Measurements from ENCODE around the gene IRS2. TPM values are rescaled to one million over a fixed set of nuclear protein-coding genes. Genes with fewer than 3 reads are reported as not detected.

Gene IRS2
- total RNA-seq, 4 donors from 2014 or later, result 52.6 to 114 (median 56.1) TPM

- WGBS, 2 donors, result 65 to 78% methylated on average over 5 of the region's 5 CpGs
- no peak for TF ChIP-seq CTCF (IDR thresholded peaks at IDR 0.05)
- TF ChIP-seq POLR2A (IDR thresholded peaks at IDR 0.05), result no peak
- intact Hi-C loops (cut with DNase I; ENCODE audit: low total_unique reads), result no loop called here
- no peak overlapping the region for H3K4me3 ChIP-seq (ENCODE audit: low read depth, poor library complexity, severe bottlenecking)
- DNase-seq (ENCODE audit: low spot score in 2 of 2), result no peak
Observed at GRCh38 chr13:109767023-109767422, 19.4 kb downstream of the IRS2 start.

DNA sequence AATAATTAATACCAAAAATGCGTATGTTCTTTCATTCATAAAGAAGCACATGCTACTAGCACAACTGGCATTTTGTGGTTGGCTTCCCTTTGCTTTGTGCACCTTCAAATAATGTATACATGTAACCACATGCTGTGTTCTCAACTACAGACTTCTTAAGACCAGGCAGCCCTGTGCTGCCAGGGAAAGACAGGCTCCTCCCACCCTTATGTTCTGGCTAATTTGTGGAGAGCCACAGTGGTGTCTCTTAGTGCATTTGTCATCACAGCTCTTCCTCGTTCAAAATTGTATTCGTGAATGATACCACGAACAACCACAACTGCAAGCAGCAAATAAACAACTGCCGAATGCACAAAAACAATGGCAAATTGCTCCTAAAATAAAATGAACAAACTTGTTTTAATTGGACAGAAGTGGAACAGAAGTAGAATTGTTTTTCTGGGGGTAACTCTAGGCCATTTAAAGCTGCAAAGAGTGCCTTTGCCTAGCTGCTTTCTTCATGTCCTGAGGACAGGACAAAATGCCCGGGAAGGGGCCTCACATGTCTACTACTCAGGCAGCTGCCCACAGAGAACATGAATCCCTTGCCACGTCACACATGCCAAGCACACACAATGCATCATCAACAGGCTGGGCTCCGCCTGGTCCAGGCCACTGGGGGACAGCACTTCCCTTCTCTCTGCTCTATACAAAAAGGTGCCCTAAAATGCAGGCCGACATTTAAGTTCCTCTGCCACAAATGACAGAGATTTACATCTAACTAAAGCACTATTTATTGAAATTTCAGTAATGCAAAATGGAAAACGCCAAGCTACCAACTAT, 21.7 kb downstream of the IRS2 start:
- intact Hi-C loops (cut with DNase I; ENCODE audit: low total_unique reads), result no loop called here
- no peak for TF ChIP-seq POLR2A (IDR thresholded peaks at IDR 0.05)
- no peak for TF ChIP-seq CTCF (IDR thresholded peaks at IDR 0.05)
- DNase-seq (ENCODE audit: low spot score in 2 of 2), result no peak
- 65 to 67% methylated on average over 10 of the region's 10 CpGs for WGBS, 2 donors
- H3K4me3 ChIP-seq (ENCODE audit: low read depth, poor library complexity, severe bottlenecking), result no peak overlapping the region

- no peak overlapping the region for H3K4me3 ChIP-seq (ENCODE audit: low read depth, poor library complexity, severe bottlenecking)
- intact Hi-C loops (cut with DNase I; ENCODE audit: low total_unique reads), result no loop called here
- TF ChIP-seq POLR2A (IDR thresholded peaks at IDR 0.05) (no peak), CTCF (IDR thresholded peaks at IDR 0.05) (no peak)
- no peak for DNase-seq (ENCODE audit: low spot score in 2 of 2)
- WGBS, 2 donors, result 89 to 91% methylated on average over 7 of the region's 7 CpGs
Observed at GRCh38 chr13:109764045-109764444, 22.3 kb downstream of the IRS2 start.

GRCh38 chr13:109762791-109763190, 23.6 kb downstream of the IRS2 start:
- intact Hi-C loops (cut with DNase I; ENCODE audit: low total_unique reads), result no loop called here
- no peak overlapping the region for H3K4me3 ChIP-seq (ENCODE audit: low read depth, poor library complexity, severe bottlenecking)
- no peak for DNase-seq (ENCODE audit: low spot score in 2 of 2)
- TF ChIP-seq POLR2A (IDR thresholded peaks at IDR 0.05) (no peak), CTCF (IDR thresholded peaks at IDR 0.05) (no peak)
- WGBS, 2 donors, result 95% methylated on average over 6 of the region's 6 CpGs

DNA sequence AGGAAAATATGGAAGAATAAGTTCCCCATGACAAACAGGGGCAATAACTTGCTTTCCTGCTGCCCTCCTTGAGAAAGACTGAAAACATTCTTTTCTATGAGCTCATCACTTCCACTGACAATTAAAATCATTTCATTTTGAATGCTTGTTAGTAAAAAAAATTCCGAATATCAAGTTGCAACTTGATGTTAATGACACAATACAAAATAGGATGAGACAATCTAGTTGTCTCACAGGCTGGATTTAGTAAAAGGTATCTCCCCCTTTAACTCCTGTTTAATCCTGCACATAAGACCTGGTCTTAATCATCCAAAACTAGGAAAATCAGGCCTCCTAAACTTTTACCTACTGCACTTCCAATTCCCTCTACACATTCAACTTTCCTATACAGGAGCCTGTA, 24.7 kb downstream of the IRS2 start:
- intact Hi-C loops (cut with DNase I; ENCODE audit: low total_unique reads), result no loop called here
- no peak overlapping the region for H3K4me3 ChIP-seq (ENCODE audit: low read depth, poor library complexity, severe bottlenecking)
- 60 to 62% methylated on average over 1 of the region's 1 CpG for WGBS, 2 donors
- DNase-seq (ENCODE audit: low spot score in 2 of 2), result no peak
- TF ChIP-seq CTCF (IDR thresholded peaks at IDR 0.05) (no peak), POLR2A (IDR thresholded peaks at IDR 0.05) (no peak)

GRCh38 chr13:109760951-109761350, 25.4 kb downstream of the IRS2 start:
- TF ChIP-seq POLR2A (IDR thresholded peaks at IDR 0.05) (no peak), CTCF (IDR thresholded peaks at IDR 0.05) (no peak)
- DNase-seq (ENCODE audit: low spot score in 2 of 2), result no peak
- 83 to 88% methylated on average over 8 of the region's 8 CpGs for WGBS, 2 donors
- H3K4me3 ChIP-seq (ENCODE audit: low read depth, poor library complexity, severe bottlenecking), result no peak overlapping the region
- intact Hi-C loops (cut with DNase I; ENCODE audit: low total_unique reads), result no loop called here
